ENCODE data around the gene WEE2. TPM values are rescaled to one million over a fixed set of nuclear protein-coding genes. Genes with fewer than 3 reads are reported as not detected.
"Not testable (repeated sequence)": the region's sequence is repeated elsewhere in the genome, so short reads cannot be mapped to it uniquely, and the experiment has no call there.

Gene WEE2
- total RNA-seq, 1 experiment from 2014 or later = not detected

DNA sequence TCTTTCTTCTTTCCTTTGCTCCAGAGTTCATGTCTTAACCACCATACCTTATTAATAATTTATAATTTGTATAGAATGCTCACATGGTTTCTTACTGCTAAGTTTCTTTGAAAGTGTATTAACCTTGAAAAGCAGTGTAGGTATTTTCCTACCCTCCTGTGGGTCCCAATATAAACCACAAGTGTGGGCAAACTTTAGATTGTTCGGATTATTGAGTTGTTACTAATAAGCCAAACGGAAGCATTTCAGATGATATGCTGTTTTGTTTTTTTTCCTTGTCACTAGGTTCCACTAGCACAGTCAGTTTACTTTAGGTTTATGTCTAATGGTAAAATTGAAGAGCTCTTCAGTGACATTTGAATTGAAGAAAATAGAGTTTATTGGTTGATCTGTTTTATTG is 40.2 kb downstream of the WEE2 start:
- Mint-ChIP-seq H3K4me1 (ENCODE audit: insufficient read depth, unreplicated experiment) (no peaks in the 10 kb centered on the region), H3K36me3 (ENCODE audit: insufficient read depth, unreplicated experiment) (peaks cover 97% of the 10 kb centered on the region), H3K4me3 (ENCODE audit: unreplicated experiment) (no peak overlapping the region), H3K9me3 (ENCODE audit: unreplicated experiment) (no peaks in the 10 kb centered on the region), H3K27me3 (ENCODE audit: insufficient read depth, unreplicated experiment) (no peaks in the 10 kb centered on the region), H3K27ac (ENCODE audit: low read depth, unreplicated experiment) (no peak overlapping the region)
- BruUV-seq (replicated peaks) = no TSS peak
- ChIA-PET CTCF (interaction anchor here (1.2 kb wide), 1 partner anchor 9 kb away, joined by 4 read pairs; no protein-coding TSS in a partner anchor), POLR2A (no interaction called here)
- intact Hi-C loops (cut with micrococcal nuclease) = no loop called here
- no peak for DNase-seq (ENCODE audit: unreplicated experiment)
- TF ChIP-seq, protein P1, sequence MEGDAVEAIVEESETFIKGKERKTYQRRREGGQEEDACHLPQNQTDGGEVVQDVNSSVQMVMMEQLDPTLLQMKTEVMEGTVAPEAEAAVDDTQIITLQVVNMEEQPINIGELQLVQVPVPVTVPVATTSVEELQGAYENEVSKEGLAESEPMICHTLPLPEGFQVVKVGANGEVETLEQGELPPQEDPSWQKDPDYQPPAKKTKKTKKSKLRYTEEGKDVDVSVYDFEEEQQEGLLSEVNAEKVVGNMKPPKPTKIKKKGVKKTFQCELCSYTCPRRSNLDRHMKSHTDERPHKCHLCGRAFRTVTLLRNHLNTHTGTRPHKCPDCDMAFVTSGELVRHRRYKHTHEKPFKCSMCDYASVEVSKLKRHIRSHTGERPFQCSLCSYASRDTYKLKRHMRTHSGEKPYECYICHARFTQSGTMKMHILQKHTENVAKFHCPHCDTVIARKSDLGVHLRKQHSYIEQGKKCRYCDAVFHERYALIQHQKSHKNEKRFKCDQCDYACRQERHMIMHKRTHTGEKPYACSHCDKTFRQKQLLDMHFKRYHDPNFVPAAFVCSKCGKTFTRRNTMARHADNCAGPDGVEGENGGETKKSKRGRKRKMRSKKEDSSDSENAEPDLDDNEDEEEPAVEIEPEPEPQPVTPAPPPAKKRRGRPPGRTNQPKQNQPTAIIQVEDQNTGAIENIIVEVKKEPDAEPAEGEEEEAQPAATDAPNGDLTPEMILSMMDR (IDR thresholded peaks at IDR 0.05; ENCODE audit: unreplicated experiment) = no peak

DNA sequence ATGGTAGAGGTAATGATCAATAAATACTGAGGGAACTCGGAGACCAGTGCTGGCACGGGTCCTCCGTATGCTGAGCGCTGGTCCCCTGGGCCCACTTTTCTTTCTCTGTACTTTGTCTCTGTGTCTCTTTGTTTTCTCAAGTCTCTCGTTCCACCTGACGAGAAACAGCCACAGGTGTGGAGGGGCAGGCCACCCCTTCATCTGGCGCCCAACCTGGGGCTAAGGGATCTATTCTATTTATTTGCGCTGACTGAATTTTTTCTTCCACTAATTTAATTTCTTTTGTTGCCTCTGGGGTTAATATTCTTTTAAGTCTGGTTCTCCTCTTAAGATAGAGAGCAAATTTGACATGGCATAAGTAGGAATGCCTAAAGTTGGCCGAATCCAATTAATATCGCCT is 43.8 kb downstream of the WEE2 start:
- H3K27me3 Mint-ChIP-seq (ENCODE audit: insufficient read depth, unreplicated experiment); H3K4me3 Mint-ChIP-seq (ENCODE audit: unreplicated experiment); BruUV-seq (replicated peaks); H3K9me3 Mint-ChIP-seq (ENCODE audit: unreplicated experiment); H3K27ac Mint-ChIP-seq (ENCODE audit: low read depth, unreplicated experiment); CTCF ChIA-PET; POLR2A ChIA-PET; H3K4me1 Mint-ChIP-seq (ENCODE audit: insufficient read depth, unreplicated experiment): not testable (repeated sequence)
- intact Hi-C loops (cut with micrococcal nuclease) = loop anchor here (1.0 to 5.0 kb wide), 2 partner anchors 14 to 225 kb away; partner anchors contain the start of gene SSBP1
- peaks cover 95% of the 10 kb centered on the region for H3K36me3 Mint-ChIP-seq (ENCODE audit: insufficient read depth, unreplicated experiment)
- DNase-seq (ENCODE audit: unreplicated experiment) = peak; percentile 2

DNA sequence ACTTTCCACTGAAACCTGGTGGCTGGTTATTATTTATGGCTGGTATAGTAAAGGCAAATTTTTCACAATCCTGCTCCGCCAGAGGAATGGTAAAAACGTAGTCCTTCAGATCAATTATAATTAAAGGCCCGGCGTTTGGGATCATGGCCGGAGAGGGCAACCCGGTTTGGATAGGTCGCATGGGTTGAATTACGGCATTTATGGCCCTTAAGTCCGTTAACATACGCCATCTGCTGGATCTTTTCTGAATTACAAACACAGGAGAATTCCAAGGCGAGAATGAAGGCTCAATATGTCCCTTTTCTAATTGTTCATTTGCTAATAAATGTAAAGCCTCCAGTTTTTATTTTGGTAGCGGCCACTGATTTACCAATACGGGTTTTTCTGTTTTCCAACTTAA is 44.5 kb downstream of the WEE2 start:
- no peaks in the 10 kb centered on the region for H3K27me3 Mint-ChIP-seq (ENCODE audit: insufficient read depth, unreplicated experiment)
- no peak overlapping the region for H3K4me3 Mint-ChIP-seq (ENCODE audit: unreplicated experiment)
- H3K4me1 Mint-ChIP-seq (ENCODE audit: insufficient read depth, unreplicated experiment) = no peaks in the 10 kb centered on the region
- TF ChIP-seq, protein P1 (IDR thresholded peaks at IDR 0.05; ENCODE audit: unreplicated experiment) = peak; percentile 66
- TSS peak; percentile 1 for BruUV-seq (replicated peaks)
- intact Hi-C loops (cut with micrococcal nuclease) = loop anchor here (1.0 to 5.0 kb wide), 2 partner anchors 14 to 225 kb away; partner anchors contain the start of gene SSBP1
- ChIA-PET CTCF (no interaction called here), POLR2A (no interaction called here)
- H3K36me3 Mint-ChIP-seq (ENCODE audit: insufficient read depth, unreplicated experiment) = peaks cover 95% of the 10 kb centered on the region
- no peak for DNase-seq (ENCODE audit: unreplicated experiment)
- no peaks in the 10 kb centered on the region for H3K9me3 Mint-ChIP-seq (ENCODE audit: unreplicated experiment)
- H3K27ac Mint-ChIP-seq (ENCODE audit: low read depth, unreplicated experiment) = no peak overlapping the region

DNA sequence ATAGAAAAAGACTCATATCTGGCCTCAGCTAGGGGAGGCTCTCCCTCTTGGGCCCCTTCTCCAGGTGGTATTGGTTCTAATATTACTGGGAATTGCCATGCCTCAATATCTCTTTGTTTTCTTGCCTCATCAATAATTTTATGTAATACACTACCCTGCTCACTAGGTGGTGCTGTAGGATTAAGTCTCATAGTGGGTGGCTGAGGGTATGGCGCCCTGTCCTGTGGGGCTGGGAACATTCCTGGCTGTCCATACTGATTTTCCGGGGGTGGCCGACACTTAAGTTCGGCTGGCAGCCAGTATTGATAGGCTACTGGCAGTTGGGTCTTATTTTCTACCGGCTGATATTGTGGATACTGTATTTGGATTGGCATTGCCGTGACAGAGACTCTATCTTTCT is 46.8 kb downstream of the WEE2 start:
- Mint-ChIP-seq H3K4me3 (ENCODE audit: unreplicated experiment) (no peak overlapping the region), H3K9me3 (ENCODE audit: unreplicated experiment) (no peaks in the 10 kb centered on the region), H3K27ac (ENCODE audit: low read depth, unreplicated experiment) (no peak overlapping the region), H3K27me3 (ENCODE audit: insufficient read depth, unreplicated experiment) (no peaks in the 10 kb centered on the region), H3K36me3 (ENCODE audit: insufficient read depth, unreplicated experiment) (peaks cover 95% of the 10 kb centered on the region), H3K4me1 (ENCODE audit: insufficient read depth, unreplicated experiment) (no peaks in the 10 kb centered on the region)
- POLR2A ChIA-PET = interaction anchor here (1.0 kb wide), 1 partner anchor 15 kb away, joined by 3 read pairs; no protein-coding TSS in a partner anchor
- TF ChIP-seq, protein P1 (IDR thresholded peaks at IDR 0.05; ENCODE audit: unreplicated experiment) = peak; percentile 39
- peak; percentile 53 for DNase-seq (ENCODE audit: unreplicated experiment)
- CTCF ChIA-PET = interaction anchor here (0.6 to 2.0 kb wide), 5 partner anchors 10 to 217 kb away, joined by 3 to 13 read pairs (median 4); partner anchors contain the start of gene SSBP1
- BruUV-seq (replicated peaks) = no TSS peak
- intact Hi-C loops (cut with micrococcal nuclease) = loop anchor here (5.0 kb wide), 1 partner anchor 222 kb away; no protein-coding TSS in a partner anchor
